Osteoblast (primary cell): Measurements from ENCODE around the gene SHMT2. TPM values are rescaled to one million over a fixed set of nuclear protein-coding genes. Genes with fewer than 3 reads are reported as not detected.

ENCODE experiments used
- DNase-seq: peaks from one replicate; pipeline ENCODE4 v3.0.0; 2011; ENCODE audit warnings: low spot score, mixed read lengths; ENCODE audit not compliant: insufficient read length; ENCODE audit errors: missing footprints
- H2AFZ ChIP-seq: 2 replicates; pipeline ENCODE4 v1.6.0; 2011; ENCODE audit warnings: mild to moderate bottlenecking, low read length
- H3K27ac ChIP-seq: 2 replicates; pipeline ENCODE4 v1.5.1; 2011; ENCODE audit warnings: mild to moderate bottlenecking, low read depth, low read length, moderate library complexity
- H3K27me3 ChIP-seq: 2 replicates; pipeline ENCODE4 v1.6.0; 2012; ENCODE audit warnings: mild to moderate bottlenecking, control low read depth, inconsistent platforms, low read length, moderate library complexity; ENCODE audit not compliant: insufficient read depth
- H3K36me3 ChIP-seq: 2 replicates; pipeline ENCODE4 v1.5.1; 2011; ENCODE audit warnings: mild to moderate bottlenecking, low read length, control low read depth, moderate library complexity; ENCODE audit not compliant: insufficient read depth
- H3K4me1 ChIP-seq: 2 replicates; pipeline ENCODE4 v1.5.1; 2011; ENCODE audit warnings: mild to moderate bottlenecking, low read length, control low read depth, moderate library complexity; ENCODE audit not compliant: insufficient read depth
- H3K4me2 ChIP-seq: 2 replicates; pipeline ENCODE4 v1.6.0; 2011; ENCODE audit warnings: mild to moderate bottlenecking, low read length; ENCODE audit not compliant: insufficient read depth
- H3K4me3 ChIP-seq: fragments of 200-600 bp; sonication (generic); 3 replicates; pipeline ENCODE4 v1.5.1; 2012; ENCODE audit warnings: mild to moderate bottlenecking, low read length, inconsistent platforms; ENCODE audit not compliant: insufficient read depth
- H3K79me2 ChIP-seq: 2 replicates; pipeline ENCODE4 v1.6.0; 2012; ENCODE audit warnings: mild to moderate bottlenecking, low read length, control low read depth, inconsistent platforms; ENCODE audit not compliant: insufficient read depth
- H3K9me3 ChIP-seq: 2 replicates; pipeline ENCODE4 v1.5.1; 2011; ENCODE audit warnings: low read depth, low read length, control low read depth
- H4K20me1 ChIP-seq: 2 replicates; pipeline ENCODE4 v1.6.0; 2012; ENCODE audit warnings: mild to moderate bottlenecking, low read length, control low read depth; ENCODE audit not compliant: insufficient read depth
- total RNA-seq: library from RNA; depleted of rRNA; stranded (reverse); fragments of >200 nt; gene quantifications from 2 replicates; pipeline ENCODE4 v1.2.3, GENCODE V29; 2012
- TF ChIP-seq, protein P1 (sequence below): IDR thresholded peaks from 2 replicates; pipeline ENCODE4 v1.5.1; 2011; ENCODE audit warnings: mild to moderate bottlenecking, low read depth, low read length, moderate library complexity; ENCODE audit errors: extremely low read depth

The SHMT2 gene
- total RNA-seq, 1 donor: 408 TPM

DNA sequence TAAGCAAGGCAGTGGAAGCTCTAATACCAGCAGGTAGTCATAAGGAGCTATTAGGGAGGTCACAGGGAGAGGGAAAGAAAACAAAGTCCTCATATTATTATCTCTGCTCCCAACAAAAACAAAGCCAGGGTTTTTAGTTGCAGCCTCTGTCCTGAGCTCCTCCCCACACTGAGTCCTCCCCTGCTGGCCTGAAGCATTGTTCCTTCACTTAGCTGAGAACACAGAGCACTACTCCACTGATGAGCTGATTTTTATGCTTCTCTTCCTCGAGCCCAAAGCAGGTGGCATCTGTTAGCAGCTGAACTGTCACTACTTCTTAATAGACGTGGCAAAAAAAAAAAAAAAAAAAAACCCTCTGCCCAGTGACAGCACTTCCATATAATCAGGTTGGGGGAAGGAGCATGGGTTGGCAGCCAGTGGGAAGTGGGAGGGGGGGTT lies 31.9 kb downstream of the SHMT2 start:
- Histone ChIP-seq H3K79me2 (no peaks in the 10 kb centered on the region), H3K4me1 (peaks cover 8% of the 10 kb centered on the region), H2AFZ (no peak overlapping the region), H3K27me3 (no peaks in the 10 kb centered on the region), H3K9me3 (no peaks in the 10 kb centered on the region), H3K4me2 (no peak overlapping the region), H3K27ac (no peak overlapping the region), H4K20me1 (peaks cover 3% of the 10 kb centered on the region), H3K36me3 (peaks cover 49% of the 10 kb centered on the region), H3K4me3 (no peak overlapping the region)
- no peak for DNase-seq
- TF ChIP-seq, protein P1, sequence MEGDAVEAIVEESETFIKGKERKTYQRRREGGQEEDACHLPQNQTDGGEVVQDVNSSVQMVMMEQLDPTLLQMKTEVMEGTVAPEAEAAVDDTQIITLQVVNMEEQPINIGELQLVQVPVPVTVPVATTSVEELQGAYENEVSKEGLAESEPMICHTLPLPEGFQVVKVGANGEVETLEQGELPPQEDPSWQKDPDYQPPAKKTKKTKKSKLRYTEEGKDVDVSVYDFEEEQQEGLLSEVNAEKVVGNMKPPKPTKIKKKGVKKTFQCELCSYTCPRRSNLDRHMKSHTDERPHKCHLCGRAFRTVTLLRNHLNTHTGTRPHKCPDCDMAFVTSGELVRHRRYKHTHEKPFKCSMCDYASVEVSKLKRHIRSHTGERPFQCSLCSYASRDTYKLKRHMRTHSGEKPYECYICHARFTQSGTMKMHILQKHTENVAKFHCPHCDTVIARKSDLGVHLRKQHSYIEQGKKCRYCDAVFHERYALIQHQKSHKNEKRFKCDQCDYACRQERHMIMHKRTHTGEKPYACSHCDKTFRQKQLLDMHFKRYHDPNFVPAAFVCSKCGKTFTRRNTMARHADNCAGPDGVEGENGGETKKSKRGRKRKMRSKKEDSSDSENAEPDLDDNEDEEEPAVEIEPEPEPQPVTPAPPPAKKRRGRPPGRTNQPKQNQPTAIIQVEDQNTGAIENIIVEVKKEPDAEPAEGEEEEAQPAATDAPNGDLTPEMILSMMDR: no peak

DNA sequence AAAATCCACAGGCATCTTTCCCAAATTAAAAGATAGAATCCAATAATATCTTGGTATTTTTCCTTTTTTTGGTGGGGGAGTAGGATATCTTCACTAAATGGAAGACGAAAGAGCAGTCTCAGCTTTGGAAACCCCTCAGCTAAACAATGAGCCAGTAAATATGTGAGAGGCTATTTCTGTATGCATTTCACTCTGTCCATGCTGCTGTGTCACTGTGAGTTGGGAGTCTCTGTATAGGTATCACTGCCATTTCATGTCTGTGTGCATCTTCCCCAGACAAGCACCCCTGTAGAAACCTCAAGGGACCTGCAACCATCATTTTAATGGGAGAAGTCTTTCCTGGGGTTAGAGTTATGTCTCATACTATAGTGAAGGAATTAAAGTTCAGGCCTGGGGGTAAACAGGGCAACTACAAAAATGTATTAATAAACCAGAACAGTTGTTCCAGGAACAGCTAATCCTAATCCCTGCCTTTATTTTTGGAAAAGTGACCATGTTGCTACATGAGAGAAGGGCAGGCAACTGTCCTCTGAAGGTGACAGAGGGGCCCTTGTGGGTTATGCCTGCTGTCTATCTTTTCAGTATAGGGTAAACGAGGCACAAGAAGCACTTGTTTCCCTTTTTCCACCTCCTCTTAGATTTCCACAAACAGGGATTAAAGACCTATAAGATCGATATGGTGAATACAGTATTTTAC lies 32.8 kb downstream of the SHMT2 start:
- no peak overlapping the region for H3K27ac ChIP-seq
- H3K4me2 ChIP-seq: no peak overlapping the region
- DNase-seq: no peak

DNA sequence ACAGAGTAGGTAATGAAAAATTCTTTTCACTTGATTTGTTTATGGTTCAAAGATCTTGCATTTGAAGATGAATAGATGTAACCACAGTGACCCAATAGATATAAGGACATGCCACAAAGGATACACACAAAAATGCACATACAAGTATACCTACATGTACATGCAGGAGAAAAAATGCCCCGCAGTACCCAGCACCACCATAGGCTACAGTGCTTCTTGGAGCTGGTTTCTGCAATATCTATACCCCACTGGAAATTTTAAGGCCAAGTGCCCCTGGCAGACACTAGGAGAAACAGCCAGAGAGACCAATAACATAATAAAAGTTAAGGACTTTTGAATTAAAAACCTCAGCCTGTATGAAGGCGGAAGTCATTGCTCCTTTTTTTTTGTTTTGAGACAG lies 33.6 kb downstream of the SHMT2 start:
- Histone ChIP-seq H3K27ac (no peak overlapping the region), H2AFZ (no peak overlapping the region), H3K79me2 (no peaks in the 10 kb centered on the region), H3K4me1 (peaks cover 8% of the 10 kb centered on the region), H3K4me2 (no peak overlapping the region), H3K27me3 (no peaks in the 10 kb centered on the region), H3K9me3 (no peaks in the 10 kb centered on the region), H3K4me3 (no peak overlapping the region), H4K20me1 (peaks cover 3% of the 10 kb centered on the region), H3K36me3 (peaks cover 48% of the 10 kb centered on the region)
- TF ChIP-seq, protein P1: no peak
- DNase-seq: no peak

More for the DNA sequence above, 32.8 kb downstream of the SHMT2 start:
- Histone ChIP-seq H3K4me3 (no peak overlapping the region), H2AFZ (no peak overlapping the region), H3K79me2 (no peaks in the 10 kb centered on the region), H3K4me1 (peaks cover 8% of the 10 kb centered on the region), H3K36me3 (peaks cover 48% of the 10 kb centered on the region), H3K27me3 (no peaks in the 10 kb centered on the region), H3K9me3 (no peaks in the 10 kb centered on the region), H4K20me1 (peaks cover 3% of the 10 kb centered on the region)
- TF ChIP-seq, protein P1: no peak

DNA sequence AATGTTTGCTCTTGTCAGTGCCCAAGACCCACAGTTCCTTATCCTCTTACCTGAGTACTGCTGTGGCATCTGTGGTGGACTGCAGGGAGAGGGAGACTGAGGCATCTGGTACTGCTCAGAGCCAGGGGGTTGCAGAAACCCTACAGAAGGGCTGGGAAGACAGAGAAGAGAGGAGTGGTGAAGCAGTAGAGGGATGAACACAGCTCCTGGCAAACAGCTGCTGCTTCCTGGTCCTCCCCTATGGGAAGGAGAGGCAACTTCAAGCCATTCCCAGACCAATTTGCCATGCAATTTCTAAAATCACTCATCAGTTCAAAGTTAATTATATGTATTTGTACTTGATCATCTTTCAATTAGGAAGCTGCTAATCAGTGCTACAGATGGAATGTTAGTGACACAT lies 37.2 kb downstream of the SHMT2 start:
- H2AFZ ChIP-seq: no peak overlapping the region
- no peak for DNase-seq
- H4K20me1 ChIP-seq: no peaks in the 10 kb centered on the region
- no peaks in the 10 kb centered on the region for H3K79me2 ChIP-seq
- H3K9me3 ChIP-seq: no peaks in the 10 kb centered on the region
- H3K27me3 ChIP-seq: no peaks in the 10 kb centered on the region
- H3K4me2 ChIP-seq: no peak overlapping the region
- peaks cover 4% of the 10 kb centered on the region for H3K4me1 ChIP-seq
- TF ChIP-seq, protein P1: no peak
- H3K27ac ChIP-seq: no peak overlapping the region
- no peak overlapping the region for H3K4me3 ChIP-seq
- H3K36me3 ChIP-seq: peaks cover 43% of the 10 kb centered on the region
